B cell (primary cell): ENCODE results near the gene RREB1.

Experiments used
- EZH2 ChIP-seq: IDR thresholded peaks from 2 replicates; pipeline ENCODE4 v1.6.1; 2012; ENCODE audit warnings: borderline replicate concordance, low read depth, mild to moderate bottlenecking, moderate library complexity, low read length; ENCODE audit not compliant: insufficient read depth, poor library complexity, severe bottlenecking
- TF ChIP-seq, protein P1 (sequence below): fragments of 200-600 bp; IDR thresholded peaks from one replicate; pipeline ENCODE4 v1.8.0; 2022; ENCODE audit warnings: antibody characterized with exemption, mild to moderate bottlenecking

GRCh38 chr6:7189101-7189758 is 81.5 kb downstream of the RREB1 start:
- TF ChIP-seq, protein P1, sequence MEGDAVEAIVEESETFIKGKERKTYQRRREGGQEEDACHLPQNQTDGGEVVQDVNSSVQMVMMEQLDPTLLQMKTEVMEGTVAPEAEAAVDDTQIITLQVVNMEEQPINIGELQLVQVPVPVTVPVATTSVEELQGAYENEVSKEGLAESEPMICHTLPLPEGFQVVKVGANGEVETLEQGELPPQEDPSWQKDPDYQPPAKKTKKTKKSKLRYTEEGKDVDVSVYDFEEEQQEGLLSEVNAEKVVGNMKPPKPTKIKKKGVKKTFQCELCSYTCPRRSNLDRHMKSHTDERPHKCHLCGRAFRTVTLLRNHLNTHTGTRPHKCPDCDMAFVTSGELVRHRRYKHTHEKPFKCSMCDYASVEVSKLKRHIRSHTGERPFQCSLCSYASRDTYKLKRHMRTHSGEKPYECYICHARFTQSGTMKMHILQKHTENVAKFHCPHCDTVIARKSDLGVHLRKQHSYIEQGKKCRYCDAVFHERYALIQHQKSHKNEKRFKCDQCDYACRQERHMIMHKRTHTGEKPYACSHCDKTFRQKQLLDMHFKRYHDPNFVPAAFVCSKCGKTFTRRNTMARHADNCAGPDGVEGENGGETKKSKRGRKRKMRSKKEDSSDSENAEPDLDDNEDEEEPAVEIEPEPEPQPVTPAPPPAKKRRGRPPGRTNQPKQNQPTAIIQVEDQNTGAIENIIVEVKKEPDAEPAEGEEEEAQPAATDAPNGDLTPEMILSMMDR = no peak
- no peak for TF ChIP-seq EZH2
